Measurements from ENCODE around the gene CCDC68.

DNA sequence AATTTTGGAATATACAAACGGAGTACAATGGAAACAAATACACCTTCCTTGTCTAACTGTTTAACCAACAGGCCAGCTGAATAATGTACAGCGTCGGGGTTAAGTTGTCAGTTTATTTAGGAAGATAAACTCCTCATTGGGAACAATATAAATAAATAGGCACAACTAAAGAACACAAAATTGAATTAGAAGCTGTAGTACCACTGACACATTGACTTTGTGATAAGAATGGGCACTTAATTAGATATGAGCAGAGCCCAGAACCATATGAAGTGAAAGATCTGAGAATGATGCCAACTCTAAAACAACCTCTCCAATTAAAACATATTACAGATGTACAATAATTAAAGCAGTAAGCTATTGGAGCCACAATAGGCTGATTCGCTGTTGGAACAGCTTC, 44.4 kb downstream of the CCDC68 start:
- TF ChIP-seq HOXC10 (CRISPR knock-in tag; IDR thresholded peaks at IDR 0.05) (no peak), ZBTB21 (tag by site-specific recombination; IDR thresholded peaks at IDR 0.05) (no peak), TCF7L2 (IDR thresholded peaks at IDR 0.05; ENCODE audit: borderline replicate concordance, low read depth, low read length) (no peak), ZNF121 (tag by site-specific recombination; IDR thresholded peaks at IDR 0.05) (no peak), CTCF (tag by site-specific recombination; IDR thresholded peaks at IDR 0.05) (no peak), PBX3 (CRISPR knock-in tag; IDR thresholded peaks at IDR 0.05) (no peak), SETDB1 (IDR thresholded peaks at IDR 0.05; ENCODE audit: insufficient read length, low read length) (no peak), YY1 (tag by site-specific recombination; IDR thresholded peaks at IDR 0.05) (no peak), ZNF701 (tag by site-specific recombination; IDR thresholded peaks at IDR 0.05) (no peak)

Measured in HEK293 (cell line).